Activated CD8-positive, alpha-beta memory T cell treated with anti-CD3 and anti-CD28 coated beads, Interleukin-2, amount 50 U/mL, for 1 hour (primary cell): ENCODE data around the gene CSRP3.
"Not testable (repeated sequence)": the region's sequence is repeated elsewhere in the genome, so short reads cannot be mapped to it uniquely, and the experiment has no call there.

ENCODE experiments used
- DNase-seq: peaks from one replicate; pipeline ENCODE4 v3.0.0-alpha.2; 2020; ENCODE audit errors: extremely low read depth

The CSRP3 gene

GRCh38 chr11:19187114-19187832, 14.5 kb downstream of the CSRP3 start:
- DNase-seq: no peak

GRCh38 chr11:19185516-19186052, 16.2 kb downstream of the CSRP3 start:
- DNase-seq: no peak

GRCh38 chr11:19185036-19185435, 16.7 kb downstream of the CSRP3 start:
- no peak for DNase-seq

GRCh38 chr11:19183646-19184045, 18.1 kb downstream of the CSRP3 start:
- DNase-seq: no peak

- DNase-seq: no peak
Measured at GRCh38 chr11:19181531-19182261, 20.1 kb downstream of the CSRP3 start.

GRCh38 chr11:19176629-19177186, 25.1 kb downstream of the CSRP3 start:
- no peak for DNase-seq

GRCh38 chr11:19173964-19174638, 27.7 kb downstream of the CSRP3 start:
- no peak for DNase-seq

- DNase-seq: no peak
Measured at GRCh38 chr11:19173004-19173689, 28.6 kb downstream of the CSRP3 start.

- no peak for DNase-seq
Measured at GRCh38 chr11:19168090-19168489, 33.7 kb downstream of the CSRP3 start.

GRCh38 chr11:19164881-19165280, 36.9 kb downstream of the CSRP3 start:
- no peak for DNase-seq

GRCh38 chr11:19164230-19164855, 37.4 kb downstream of the CSRP3 start:
- no peak for DNase-seq

GRCh38 chr11:19163617-19164016, 38.2 kb downstream of the CSRP3 start:
- DNase-seq: no peak

GRCh38 chr11:19162951-19163505, 38.8 kb downstream of the CSRP3 start:
- DNase-seq: no peak

GRCh38 chr11:19161651-19162050, 40.1 kb downstream of the CSRP3 start:
- no peak for DNase-seq

- DNase-seq: no peak
Measured at GRCh38 chr11:19160847-19161246, 40.9 kb downstream of the CSRP3 start.

GRCh38 chr11:19156892-19157291, 44.9 kb downstream of the CSRP3 start:
- no peak for DNase-seq

GRCh38 chr11:19145319-19145718, 56.5 kb downstream of the CSRP3 start:
- DNase-seq: no peak

GRCh38 chr11:19136884-19137283, 64.9 kb downstream of the CSRP3 start:
- DNase-seq: not testable (repeated sequence)

GRCh38 chr11:19134004-19134403, 67.8 kb downstream of the CSRP3 start:
- no peak for DNase-seq
